HG03575 (cell line): ENCODE results near the gene ALDH3B2.
"Not testable (repeated sequence)": the region's sequence is repeated elsewhere in the genome, so short reads cannot be mapped to it uniquely, and the experiment has no call there.

Experiments
- ATAC-seq: cut with Tn5 transposase; IDR thresholded peaks from one replicate; pipeline ENCODE4 v1.9.1; 2021; ENCODE audit not compliant: unreplicated experiment, insufficient number of reproducible peaks, low FRiP score; ENCODE audit errors: extremely low read depth

The ALDH3B2 gene

GRCh38 chr11:67674442-67674871 is at the start of gene ALDH3B2:
TSS of gene ALDH3B2 (minus strand) at chr11:67674623. CDS start at chr11:67666935, 7,688 bp downstream.
- ATAC-seq = no peak

- ATAC-seq = not testable (repeated sequence)
Observed at GRCh38 chr11:67723036-67723435, 48.6 kb upstream of the ALDH3B2 start.

GRCh38 chr11:67716226-67716625 is 41.8 kb upstream of the ALDH3B2 start:
- ATAC-seq = not testable (repeated sequence)

GRCh38 chr11:67715801-67716200 is 41.4 kb upstream of the ALDH3B2 start:
- not testable (repeated sequence) for ATAC-seq

GRCh38 chr11:67713892-67714509 is 39.6 kb upstream of the ALDH3B2 start:
- not testable (repeated sequence) for ATAC-seq

- ATAC-seq = not testable (repeated sequence)
Observed at GRCh38 chr11:67711676-67712075, 37.3 kb upstream of the ALDH3B2 start.

GRCh38 chr11:67711212-67711611 is 36.8 kb upstream of the ALDH3B2 start:
- not testable (repeated sequence) for ATAC-seq

- ATAC-seq = not testable (repeated sequence)
Observed at GRCh38 chr11:67709806-67710205, 35.4 kb upstream of the ALDH3B2 start.

- no peak for ATAC-seq
Observed at GRCh38 chr11:67705264-67705663, 30.8 kb upstream of the ALDH3B2 start.

- ATAC-seq = no peak
Observed at GRCh38 chr11:67704524-67704923, 30.1 kb upstream of the ALDH3B2 start.

- not testable (repeated sequence) for ATAC-seq
Observed at GRCh38 chr11:67703709-67704108, 29.3 kb upstream of the ALDH3B2 start.

- ATAC-seq = no peak
Observed at GRCh38 chr11:67700548-67701262, 26.3 kb upstream of the ALDH3B2 start.

- no peak for ATAC-seq
Observed at GRCh38 chr11:67700141-67700540, 25.7 kb upstream of the ALDH3B2 start.

GRCh38 chr11:67699521-67699920 is 25.1 kb upstream of the ALDH3B2 start:
- no peak for ATAC-seq

GRCh38 chr11:67698247-67698646 is 23.8 kb upstream of the ALDH3B2 start:
- no peak for ATAC-seq

- ATAC-seq = no peak
Observed at GRCh38 chr11:67697846-67698245, 23.4 kb upstream of the ALDH3B2 start.

GRCh38 chr11:67696998-67697397 is 22.6 kb upstream of the ALDH3B2 start:
- ATAC-seq = no peak

- no peak for ATAC-seq
Observed at GRCh38 chr11:67695606-67696005, 21.2 kb upstream of the ALDH3B2 start.

GRCh38 chr11:67694875-67695555 is 20.6 kb upstream of the ALDH3B2 start:
- no peak for ATAC-seq

- ATAC-seq = no peak
Observed at GRCh38 chr11:67691149-67691548, 16.7 kb upstream of the ALDH3B2 start.
